Measurements from ENCODE around the gene AHSP.
"Not testable (repeated sequence)": the region's sequence is repeated elsewhere in the genome, so short reads cannot be mapped to it uniquely, and the experiment has no call there.

Gene AHSP

DNA sequence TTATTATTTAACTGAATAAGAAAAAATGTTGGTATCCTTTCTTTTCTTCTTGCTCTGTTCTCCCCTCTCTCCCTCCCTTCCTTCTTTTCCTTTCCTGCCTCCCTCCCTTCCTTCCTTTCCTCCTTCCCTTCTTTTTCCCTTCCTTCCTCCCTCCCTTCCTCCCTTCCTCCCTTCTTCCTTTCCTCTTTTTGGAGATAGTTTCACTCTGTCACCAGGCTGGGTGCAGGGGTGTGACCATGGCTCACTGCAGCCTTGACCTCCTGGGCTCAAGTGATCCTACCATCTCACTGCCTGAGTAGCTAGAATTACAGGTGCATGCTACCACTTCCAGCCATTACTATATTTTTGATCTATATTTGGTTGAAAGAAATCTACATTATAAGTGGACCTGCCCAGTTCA is 13.8 kb upstream of the AHSP start:
- CTCF ChIA-PET: interaction anchor here (0.7 kb wide), 1 partner anchor 102 kb away, joined by 5 read pairs; no protein-coding TSS in a partner anchor
- POLR2A ChIA-PET (ENCODE audit: low non-redundant PET): no interaction called here
- no peak for DNase-seq (ENCODE audit: low spot score)
- no peak for TF ChIP-seq CTCF (conservative IDR thresholded peaks at IDR 0.05; ENCODE audit: low read depth)
- H3K27ac ChIP-seq: no peak overlapping the region

GRCh38 chr16:31517800-31518402 is 9.8 kb upstream of the AHSP start:
- ChIA-PET POLR2A (ENCODE audit: low non-redundant PET) (no interaction called here), CTCF (no interaction called here)
- no peak for TF ChIP-seq CTCF (conservative IDR thresholded peaks at IDR 0.05; ENCODE audit: low read depth)
- DNase-seq (ENCODE audit: low spot score): no peak
- H3K27ac ChIP-seq: no peak overlapping the region

GRCh38 chr16:31519759-31520431 is 7.8 kb upstream of the AHSP start:
- CTCF ChIA-PET: no interaction called here
- DNase-seq (ENCODE audit: low spot score): no peak
- TF ChIP-seq CTCF (conservative IDR thresholded peaks at IDR 0.05; ENCODE audit: low read depth): no peak
- POLR2A ChIA-PET (ENCODE audit: low non-redundant PET): no interaction called here
- no peak overlapping the region for H3K27ac ChIP-seq

DNA sequence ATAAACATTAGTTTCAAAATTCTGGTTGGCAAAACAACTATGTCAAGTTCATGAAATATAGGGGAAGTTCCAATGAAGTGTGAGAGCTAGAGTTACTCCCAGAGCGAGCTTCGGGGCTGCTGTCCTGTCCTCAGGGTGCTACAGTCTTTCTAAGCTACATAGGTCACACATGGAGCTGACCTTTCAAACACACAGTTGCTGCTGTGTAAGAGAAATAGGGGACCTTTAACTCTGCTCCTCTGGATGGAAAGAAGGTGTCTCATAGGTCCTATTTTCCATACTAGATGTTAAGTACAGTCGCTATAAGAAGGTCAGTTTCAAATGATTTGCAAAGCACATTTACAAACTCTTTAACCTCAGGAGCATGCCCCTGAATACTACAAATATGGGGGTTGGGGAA is 6.3 kb upstream of the AHSP start:
- ChIA-PET POLR2A (ENCODE audit: low non-redundant PET) (no interaction called here), CTCF (no interaction called here)
- no peak overlapping the region for H3K27ac ChIP-seq
- TF ChIP-seq CTCF (conservative IDR thresholded peaks at IDR 0.05; ENCODE audit: low read depth): no peak
- no peak for DNase-seq (ENCODE audit: low spot score)

DNA sequence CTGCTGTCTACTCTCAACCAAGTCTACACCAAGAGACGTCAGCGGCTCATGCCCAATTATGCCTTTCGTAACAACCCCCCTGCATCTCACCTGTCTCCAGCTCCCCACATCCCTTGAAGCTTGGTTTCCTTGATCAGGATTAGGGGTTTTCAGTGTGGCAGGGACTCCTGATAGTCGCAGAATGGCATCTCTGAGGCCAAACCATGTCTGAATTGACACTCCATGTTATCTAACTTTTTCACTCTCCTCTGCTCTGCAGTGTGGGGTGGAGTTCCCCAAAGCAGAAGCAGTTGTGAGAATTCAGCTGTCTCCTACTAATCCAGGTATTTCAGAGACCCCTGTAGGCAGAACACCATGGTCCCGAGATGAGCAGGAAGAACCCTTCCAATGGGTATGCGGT is 5.6 kb upstream of the AHSP start:
- no peak for DNase-seq (ENCODE audit: low spot score)
- ChIA-PET POLR2A (ENCODE audit: low non-redundant PET) (no interaction called here), CTCF (no interaction called here)
- no peak overlapping the region for H3K27ac ChIP-seq
- no peak for TF ChIP-seq CTCF (conservative IDR thresholded peaks at IDR 0.05; ENCODE audit: low read depth)

- DNase-seq (ENCODE audit: low spot score); CTCF ChIA-PET; H3K27ac ChIP-seq; POLR2A ChIA-PET (ENCODE audit: low non-redundant PET): not testable (repeated sequence)
Measured at GRCh38 chr16:31523768-31524167, 3.9 kb upstream of the AHSP start.

DNA sequence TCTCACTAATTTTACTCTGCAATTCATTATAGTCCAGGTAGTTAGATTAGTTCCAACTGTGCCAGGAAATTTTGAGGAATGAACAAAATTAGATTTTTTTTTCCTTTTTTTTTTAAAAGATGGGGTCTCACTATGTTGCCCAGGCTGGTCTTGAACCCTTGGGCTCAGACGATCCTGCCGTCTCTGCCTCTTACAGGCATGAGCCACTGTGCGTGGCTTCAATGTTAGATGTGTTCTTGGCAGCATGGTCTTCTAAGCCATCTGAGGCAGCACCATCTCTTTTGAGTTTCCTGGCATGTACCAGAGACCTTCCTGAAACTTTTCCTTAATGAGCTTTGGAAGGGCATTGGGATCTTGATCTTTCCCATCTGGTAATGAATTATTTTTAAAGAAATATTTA is 2.6 kb upstream of the AHSP start:
- ChIA-PET POLR2A (ENCODE audit: low non-redundant PET) (no interaction called here), CTCF (no interaction called here)
- no peak overlapping the region for H3K27ac ChIP-seq
- DNase-seq (ENCODE audit: low spot score): no peak
- no peak for TF ChIP-seq CTCF (conservative IDR thresholded peaks at IDR 0.05; ENCODE audit: low read depth)
